ENCODE data around the gene SPTLC2. TPM values are rescaled to one million over a fixed set of nuclear protein-coding genes. Genes with fewer than 3 reads are reported as not detected.

Gene SPTLC2
- total and polyA plus RNA-seq, 2 experiments from 2014 or later = 33.6 to 34.2 TPM

DNA sequence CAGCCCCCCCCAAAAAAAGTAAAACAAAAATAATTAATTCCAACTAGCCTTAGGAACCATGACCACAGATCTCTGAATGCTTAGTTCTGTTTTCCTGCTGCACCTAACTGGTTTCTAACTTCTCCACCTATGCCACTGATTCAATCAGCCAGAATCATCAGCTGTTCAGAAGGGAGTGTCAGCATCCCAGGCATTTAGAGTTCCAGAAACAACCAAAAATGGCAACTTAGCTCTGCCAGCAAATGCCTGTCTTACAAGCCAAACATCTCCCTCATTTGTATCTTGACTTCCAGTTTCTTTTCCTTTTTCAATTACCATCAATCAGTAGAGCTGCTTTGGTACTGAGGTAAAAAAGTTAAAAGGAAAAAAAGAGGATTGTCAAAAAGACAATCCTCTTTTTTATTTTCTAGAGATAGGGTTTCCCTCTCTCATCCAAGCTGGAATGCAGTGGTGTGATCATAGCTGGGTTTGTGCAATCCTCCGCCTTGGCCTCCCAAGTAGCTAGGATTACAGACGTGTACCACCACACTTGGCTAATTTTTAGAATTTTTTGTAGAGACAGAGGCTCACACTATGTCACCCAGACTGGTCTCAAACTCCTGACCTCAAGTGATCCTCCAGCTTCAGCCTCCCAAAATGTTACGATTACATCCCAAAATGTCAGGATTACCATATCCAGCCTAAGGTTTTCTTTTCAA, 72.7 kb downstream of the SPTLC2 start:
- Histone ChIP-seq H3K4me1 (ENCODE audit: insufficient read depth) (peaks cover 24% of the 10 kb centered on the region), H3K27ac (peak overlapping the region; percentile 58), H3K4me3 (no peak overlapping the region), H3K27me3 (no peaks in the 10 kb centered on the region), H3K9me2 (replicated peaks; ENCODE audit: insufficient read depth) (no peaks in the 10 kb centered on the region), H3K9me3 (ENCODE audit: low read depth) (no peaks in the 10 kb centered on the region), H4K20me1 (ENCODE audit: insufficient read depth, poor library complexity, severe bottlenecking) (no peaks in the 10 kb centered on the region), H3K79me2 (no peaks in the 10 kb centered on the region), H2AFZ (no peak overlapping the region), H3K4me2 (peak overlapping the region; percentile 47), H3K36me3 (replicated peaks; ENCODE audit: insufficient read depth, low read depth) (no peaks in the 10 kb centered on the region)
- no peak for DNase-seq (ENCODE audit: low spot score)
- 80% methylated on average over 3 of the region's 3 CpGs for whole genome bisulfite sequencing (ENCODE audit: low lambda C conversion rate, missing lambda C conversion rate)
- no peak for TF ChIP-seq EZH2 (IDR thresholded peaks at IDR 0.05; ENCODE audit: borderline replicate concordance)
- no peak for TF ChIP-seq CTCF (IDR thresholded peaks at IDR 0.05; ENCODE audit: poor library complexity)
- TF ChIP-seq EZH2phosphoT487 (IDR thresholded peaks at IDR 0.05; ENCODE audit: low read depth, severe bottlenecking, unreplicated experiment) = no peak

- 27% methylated on average over 5 of the region's 5 CpGs for WGBS (ENCODE audit: low lambda C conversion rate, missing lambda C conversion rate)
- TF ChIP-seq EZH2 (IDR thresholded peaks at IDR 0.05; ENCODE audit: borderline replicate concordance) (no peak), CTCF (IDR thresholded peaks at IDR 0.05; ENCODE audit: poor library complexity) (no peak), EZH2phosphoT487 (IDR thresholded peaks at IDR 0.05; ENCODE audit: low read depth, severe bottlenecking, unreplicated experiment) (no peak)
- H3K4me2 ChIP-seq = peak overlapping the region; percentile 47
Observed at GRCh38 chr14:77543240-77543551, 73.2 kb downstream of the SPTLC2 start.

GRCh38 chr14:77542421-77543239, 73.8 kb downstream of the SPTLC2 start:
- peak overlapping the region; percentile 58 for H3K27ac ChIP-seq
- H3K36me3 ChIP-seq (replicated peaks; ENCODE audit: insufficient read depth, low read depth) = no peaks in the 10 kb centered on the region
- H2AFZ ChIP-seq = no peak overlapping the region
- H3K4me3 ChIP-seq = no peak overlapping the region
- H3K79me2 ChIP-seq = no peaks in the 10 kb centered on the region
- H3K9me3 ChIP-seq (ENCODE audit: low read depth) = no peaks in the 10 kb centered on the region
- peak; percentile 19 for DNase-seq (ENCODE audit: low spot score)
- H3K9me2 ChIP-seq (replicated peaks; ENCODE audit: insufficient read depth) = no peaks in the 10 kb centered on the region
- TF ChIP-seq EZH2phosphoT487 (IDR thresholded peaks at IDR 0.05; ENCODE audit: low read depth, severe bottlenecking, unreplicated experiment) = no peak
- no peak for TF ChIP-seq CTCF (IDR thresholded peaks at IDR 0.05; ENCODE audit: poor library complexity)
- TF ChIP-seq EZH2 (IDR thresholded peaks at IDR 0.05; ENCODE audit: borderline replicate concordance) = no peak
- H3K27me3 ChIP-seq = no peaks in the 10 kb centered on the region
- no peaks in the 10 kb centered on the region for H4K20me1 ChIP-seq (ENCODE audit: insufficient read depth, poor library complexity, severe bottlenecking)
- peaks cover 24% of the 10 kb centered on the region for H3K4me1 ChIP-seq (ENCODE audit: insufficient read depth)
- H3K4me2 ChIP-seq = peak overlapping the region; percentile 47
- 30% methylated on average over 11 of the region's 11 CpGs for WGBS (ENCODE audit: low lambda C conversion rate, missing lambda C conversion rate)

More at GRCh38 chr14:77543240-77543551, 73.2 kb downstream of the SPTLC2 start:
- DNase-seq (ENCODE audit: low spot score) = no peak
- H3K27me3 ChIP-seq = no peaks in the 10 kb centered on the region
- H3K4me1 ChIP-seq (ENCODE audit: insufficient read depth) = peaks cover 24% of the 10 kb centered on the region
- H3K36me3 ChIP-seq (replicated peaks; ENCODE audit: insufficient read depth, low read depth) = no peaks in the 10 kb centered on the region
- no peaks in the 10 kb centered on the region for H3K9me2 ChIP-seq (replicated peaks; ENCODE audit: insufficient read depth)
- no peaks in the 10 kb centered on the region for H4K20me1 ChIP-seq (ENCODE audit: insufficient read depth, poor library complexity, severe bottlenecking)
- H3K27ac ChIP-seq = peak overlapping the region; percentile 58
- H3K9me3 ChIP-seq (ENCODE audit: low read depth) = no peaks in the 10 kb centered on the region
- H3K79me2 ChIP-seq = no peaks in the 10 kb centered on the region
- H3K4me3 ChIP-seq = no peak overlapping the region
- no peak overlapping the region for H2AFZ ChIP-seq
